HL-60 (cell line): Measurements from ENCODE around the gene TEX35.

Source experiments
- DNase-seq, 2 experiments: peaks; one replicate each; pipeline ENCODE4 v3.0.0-alpha.2; 2010 to 2020; ENCODE audit warnings: low read depth in 1 of 2, low spot score in 1 of 2
- H3K27ac ChIP-seq: fragments of 250-450 bp; sonication (Bioruptor Pico); replicated peaks from 2 replicates; pipeline ENCODE4 v1.5.1; 2020; ENCODE audit warnings: mild to moderate bottlenecking, moderate library complexity
- H3K27me3 ChIP-seq: fragments of 250-450 bp; sonication (Bioruptor Pico); 2 replicates; pipeline ENCODE4 v1.5.1; 2021; ENCODE audit warnings: mild to moderate bottlenecking, moderate library complexity; ENCODE audit not compliant: insufficient read depth, poor library complexity, severe bottlenecking
- H3K4me3 ChIP-seq: replicated peaks from 2 replicates; pipeline ENCODE4 v1.5.1; 2011; ENCODE audit warnings: mild to moderate bottlenecking, control low read depth, low read length; ENCODE audit not compliant: insufficient read depth
- CTCF ChIP-seq: IDR thresholded peaks from one replicate; pipeline ENCODE4 v1.5.1; 2011; ENCODE audit warnings: low read length, control low read depth, inconsistent platforms; ENCODE audit not compliant: insufficient read depth
- GABPA ChIP-seq: IDR thresholded peaks from 2 replicates; pipeline ENCODE4 v1.6.1; 2012; ENCODE audit warnings: low read depth
- POLR2AphosphoS5 ChIP-seq: IDR thresholded peaks from 2 replicates; pipeline ENCODE4 v1.6.1; 2012; ENCODE audit warnings: low read depth
- SPI1 ChIP-seq: IDR thresholded peaks from 2 replicates; pipeline ENCODE4 v1.6.1; 2012; ENCODE audit warnings: low read depth, mild to moderate bottlenecking, borderline replicate concordance
- TF ChIP-seq, protein P1 (sequence below): IDR thresholded peaks from 2 replicates; pipeline ENCODE4 v1.6.1; 2012; ENCODE audit warnings: low read depth; ENCODE audit not compliant: insufficient replicate concordance

The TEX35 gene

DNA sequence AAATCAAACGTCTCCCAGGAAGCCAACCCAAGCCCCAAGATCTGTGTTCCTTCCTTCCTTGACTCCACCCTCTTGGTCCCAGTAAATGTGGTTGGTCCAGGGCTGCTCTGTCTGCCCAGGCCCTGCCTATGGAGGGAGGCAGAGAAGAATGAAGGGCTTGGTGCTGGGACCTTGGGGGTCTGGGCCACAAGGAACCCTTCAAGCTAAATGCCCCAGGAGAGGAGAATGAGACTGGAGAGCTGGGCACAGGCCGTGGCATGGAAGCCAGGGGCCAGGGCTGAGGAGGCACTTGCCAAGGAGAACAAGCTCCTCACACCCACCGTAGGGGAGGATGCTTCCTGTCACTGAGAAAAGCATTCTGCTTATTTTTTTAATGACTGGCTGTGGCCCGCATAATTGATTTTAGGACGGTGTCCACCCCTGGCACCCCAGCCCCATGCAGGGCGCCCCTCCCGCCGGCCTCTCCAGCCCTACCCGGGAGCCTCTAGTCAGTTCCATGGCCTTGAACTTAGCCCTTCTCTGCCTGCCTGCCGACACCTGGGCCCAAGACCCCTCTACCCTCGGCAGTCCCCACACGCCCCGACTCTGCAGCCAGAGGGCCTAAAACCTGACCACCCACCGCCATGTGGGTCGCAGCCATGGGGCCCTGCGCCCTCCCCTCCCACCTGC, 17.0 kb upstream of the TEX35 start:
- DNase-seq, result no peak
- Histone ChIP-seq H3K4me3 (no peak overlapping the region), H3K27ac (no peak overlapping the region), H3K27me3 (no peaks in the 10 kb centered on the region)
- no peak for TF ChIP-seq POLR2AphosphoS5

DNA sequence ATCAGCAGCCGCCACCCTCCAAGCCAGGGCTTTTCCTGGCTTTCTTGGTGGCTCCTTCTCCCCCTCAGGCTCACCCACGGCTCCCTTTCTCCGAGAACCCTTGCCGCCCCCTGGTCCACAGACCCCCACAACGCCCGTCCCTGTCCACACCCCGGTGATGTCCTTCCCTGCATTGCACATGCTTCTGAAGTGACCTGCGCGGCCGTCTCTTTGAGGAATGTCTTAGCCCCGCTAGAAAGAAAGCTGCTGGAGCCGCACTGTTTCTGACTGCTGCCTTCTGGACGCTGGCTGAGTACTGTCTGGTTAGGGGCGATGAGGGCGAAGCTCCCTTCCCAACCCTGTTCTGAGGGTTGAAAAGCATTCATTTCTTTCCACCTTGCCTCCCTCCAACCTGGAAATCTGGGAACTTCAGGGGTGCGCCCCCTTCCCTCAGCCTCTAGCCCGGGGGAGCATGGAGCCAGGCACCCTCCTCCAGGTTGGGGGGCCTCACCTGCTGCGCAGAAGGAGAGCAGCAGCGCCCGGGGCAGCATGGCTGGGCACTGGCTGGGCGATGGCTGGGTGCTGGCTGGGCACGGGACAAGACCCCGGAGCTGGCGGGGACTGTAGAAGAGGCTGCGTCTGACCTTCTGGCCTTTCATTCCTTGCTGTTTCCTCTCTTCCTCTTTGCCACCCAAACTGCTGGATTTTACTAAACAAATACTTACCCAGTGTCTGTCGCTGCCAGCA, 16.3 kb upstream of the TEX35 start, which contains the start of gene CLEC20A:
CLEC20A (minus strand) TSS at position 555 of the 726 bp plus-strand sequence; CDS start at position 530, 25 bp downstream.
- H3K27ac ChIP-seq, result no peak within 1 kb of the TSS
- no peak for TF ChIP-seq SPI1
- no peak for TF ChIP-seq GABPA
- no peak for TF ChIP-seq CTCF
- H3K4me3 ChIP-seq, result no peak within 1 kb of the TSS
- DNase-seq, result no peak
- H3K27me3 ChIP-seq, result no peaks in the 10 kb centered on the region

- TF ChIP-seq POLR2AphosphoS5, result no peak
- no peak for TF ChIP-seq SPI1
- no peak for TF ChIP-seq CTCF
- TF ChIP-seq, protein P1, sequence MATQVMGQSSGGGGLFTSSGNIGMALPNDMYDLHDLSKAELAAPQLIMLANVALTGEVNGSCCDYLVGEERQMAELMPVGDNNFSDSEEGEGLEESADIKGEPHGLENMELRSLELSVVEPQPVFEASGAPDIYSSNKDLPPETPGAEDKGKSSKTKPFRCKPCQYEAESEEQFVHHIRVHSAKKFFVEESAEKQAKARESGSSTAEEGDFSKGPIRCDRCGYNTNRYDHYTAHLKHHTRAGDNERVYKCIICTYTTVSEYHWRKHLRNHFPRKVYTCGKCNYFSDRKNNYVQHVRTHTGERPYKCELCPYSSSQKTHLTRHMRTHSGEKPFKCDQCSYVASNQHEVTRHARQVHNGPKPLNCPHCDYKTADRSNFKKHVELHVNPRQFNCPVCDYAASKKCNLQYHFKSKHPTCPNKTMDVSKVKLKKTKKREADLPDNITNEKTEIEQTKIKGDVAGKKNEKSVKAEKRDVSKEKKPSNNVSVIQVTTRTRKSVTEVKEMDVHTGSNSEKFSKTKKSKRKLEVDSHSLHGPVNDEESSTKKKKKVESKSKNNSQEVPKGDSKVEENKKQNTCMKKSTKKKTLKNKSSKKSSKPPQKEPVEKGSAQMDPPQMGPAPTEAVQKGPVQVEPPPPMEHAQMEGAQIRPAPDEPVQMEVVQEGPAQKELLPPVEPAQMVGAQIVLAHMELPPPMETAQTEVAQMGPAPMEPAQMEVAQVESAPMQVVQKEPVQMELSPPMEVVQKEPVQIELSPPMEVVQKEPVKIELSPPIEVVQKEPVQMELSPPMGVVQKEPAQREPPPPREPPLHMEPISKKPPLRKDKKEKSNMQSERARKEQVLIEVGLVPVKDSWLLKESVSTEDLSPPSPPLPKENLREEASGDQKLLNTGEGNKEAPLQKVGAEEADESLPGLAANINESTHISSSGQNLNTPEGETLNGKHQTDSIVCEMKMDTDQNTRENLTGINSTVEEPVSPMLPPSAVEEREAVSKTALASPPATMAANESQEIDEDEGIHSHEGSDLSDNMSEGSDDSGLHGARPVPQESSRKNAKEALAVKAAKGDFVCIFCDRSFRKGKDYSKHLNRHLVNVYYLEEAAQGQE, result no peak
- no peak for TF ChIP-seq GABPA
- H3K4me3 ChIP-seq, result no peak overlapping the region
- no peaks in the 10 kb centered on the region for H3K27me3 ChIP-seq
- DNase-seq, result no peak
- no peak overlapping the region for H3K27ac ChIP-seq
These were observed 14.9 kb upstream of the TEX35 start for GRCh38 chr1:178497903-178498478.

GRCh38 chr1:178498896-178499675, 13.8 kb upstream of the TEX35 start:
- Histone ChIP-seq H3K4me3 (no peak overlapping the region), H3K27ac (no peak overlapping the region), H3K27me3 (no peaks in the 10 kb centered on the region)
- TF ChIP-seq, protein P1, result no peak
- TF ChIP-seq SPI1 (no peak), POLR2AphosphoS5 (no peak), GABPA (no peak), CTCF (no peak)
- DNase-seq, result no peak
